GM08714 (cell line): ENCODE measurements around the gene ZNF30.
"Not testable (repeated sequence)": the region's sequence is repeated elsewhere in the genome, so short reads cannot be mapped to it uniquely, and the experiment has no call there.

ENCODE experiments used
- H3K4me3 ChIP-seq: fragments of 200-500 bp; sonication (Bioruptor generic); 2 replicates; pipeline ENCODE4 v1.5.1; 2014; ENCODE audit warnings: mild to moderate bottlenecking, low read length, inconsistent platforms
- ZNF274 ChIP-seq: IDR thresholded peaks from 2 replicates; pipeline ENCODE4 v1.6.1; 2012; ENCODE audit warnings: mild to moderate bottlenecking, low read depth, low read length

ZNF30 gene

GRCh38 chr19:34967551-34967950, 40.8 kb downstream of the ZNF30 start:
- no peak overlapping the region for H3K4me3 ChIP-seq
- TF ChIP-seq ZNF274 = no peak

- H3K4me3 ChIP-seq = no peak overlapping the region
- no peak for TF ChIP-seq ZNF274
These were observed 43.0 kb downstream of the ZNF30 start for GRCh38 chr19:34969721-34970120.

- H3K4me3 ChIP-seq = not testable (repeated sequence)
These were observed 43.6 kb downstream of the ZNF30 start for GRCh38 chr19:34970185-34970780.

GRCh38 chr19:34972163-34972705, 45.5 kb downstream of the ZNF30 start:
- TF ChIP-seq ZNF274 = no peak

GRCh38 chr19:34974646-34975045, 47.9 kb downstream of the ZNF30 start:
- no peak overlapping the region for H3K4me3 ChIP-seq
- TF ChIP-seq ZNF274 = no peak

More at GRCh38 chr19:34972163-34972705, 45.5 kb downstream of the ZNF30 start:
- no peak overlapping the region for H3K4me3 ChIP-seq

GRCh38 chr19:34975056-34975455, 48.4 kb downstream of the ZNF30 start:
- TF ChIP-seq ZNF274 = no peak
- H3K4me3 ChIP-seq = no peak overlapping the region

GRCh38 chr19:34976611-34977010, 49.9 kb downstream of the ZNF30 start:
- no peak for TF ChIP-seq ZNF274
- no peak overlapping the region for H3K4me3 ChIP-seq

- H3K4me3 ChIP-seq = no peak overlapping the region
- TF ChIP-seq ZNF274 = no peak
These were observed 53.3 kb downstream of the ZNF30 start for GRCh38 chr19:34979819-34980640.

- H3K4me3 ChIP-seq = no peak overlapping the region
- TF ChIP-seq ZNF274 = no peak
These were observed 55.6 kb downstream of the ZNF30 start for GRCh38 chr19:34982275-34982674.

GRCh38 chr19:34983786-34984185, 57.1 kb downstream of the ZNF30 start:
- TF ChIP-seq ZNF274 = no peak
- no peak overlapping the region for H3K4me3 ChIP-seq

GRCh38 chr19:34984287-34984686, 57.6 kb downstream of the ZNF30 start:
- no peak overlapping the region for H3K4me3 ChIP-seq
- no peak for TF ChIP-seq ZNF274

- no peak overlapping the region for H3K4me3 ChIP-seq
- no peak for TF ChIP-seq ZNF274
These were observed 58.7 kb downstream of the ZNF30 start for GRCh38 chr19:34985249-34986022.

- H3K4me3 ChIP-seq = no peak overlapping the region
- TF ChIP-seq ZNF274 = no peak
These were observed 61.4 kb downstream of the ZNF30 start for GRCh38 chr19:34988119-34988518.

GRCh38 chr19:34989298-34989697, 62.6 kb downstream of the ZNF30 start:
- no peak overlapping the region for H3K4me3 ChIP-seq
- no peak for TF ChIP-seq ZNF274
